Measurements from ENCODE around the gene PGM2L1. TPM values are rescaled to one million over a fixed set of nuclear protein-coding genes. Genes with fewer than 3 reads are reported as not detected.

Gene PGM2L1
- total RNA-seq, 1 donor: 7.2 TPM

GRCh38 chr11:74341921-74342320, 56.3 kb downstream of the PGM2L1 start:
- no peaks in the 10 kb centered on the region for H3K4me1 ChIP-seq (ENCODE audit: insufficient read depth, low read length)
- peak overlapping the region; percentile 60 for H2AFZ ChIP-seq (ENCODE audit: low read length)
- no peak overlapping the region for H3K27ac ChIP-seq (ENCODE audit: low read depth, low read length)
- H3K4me2 ChIP-seq (ENCODE audit: insufficient read depth, low read length): no peak overlapping the region
- no peaks in the 10 kb centered on the region for H3K9me3 ChIP-seq (ENCODE audit: low read depth, low read length)
- no peaks in the 10 kb centered on the region for H3K79me2 ChIP-seq (ENCODE audit: insufficient read depth, low read length)
- H3K4me3 ChIP-seq (ENCODE audit: insufficient read depth, low read length): no peak overlapping the region
- no peak for TF ChIP-seq CTCF (IDR thresholded peaks at IDR 0.05; ENCODE audit: extremely low read depth, low read depth, low read length)
- H3K36me3 ChIP-seq (ENCODE audit: insufficient read depth, low read length): peaks cover 2% of the 10 kb centered on the region
- no peaks in the 10 kb centered on the region for H4K20me1 ChIP-seq (ENCODE audit: insufficient read depth, low read length)
- DNase-seq (ENCODE audit: insufficient read length, low spot score, missing footprints): no peak
- H3K27me3 ChIP-seq (ENCODE audit: insufficient read depth, low read length): no peaks in the 10 kb centered on the region

DNA sequence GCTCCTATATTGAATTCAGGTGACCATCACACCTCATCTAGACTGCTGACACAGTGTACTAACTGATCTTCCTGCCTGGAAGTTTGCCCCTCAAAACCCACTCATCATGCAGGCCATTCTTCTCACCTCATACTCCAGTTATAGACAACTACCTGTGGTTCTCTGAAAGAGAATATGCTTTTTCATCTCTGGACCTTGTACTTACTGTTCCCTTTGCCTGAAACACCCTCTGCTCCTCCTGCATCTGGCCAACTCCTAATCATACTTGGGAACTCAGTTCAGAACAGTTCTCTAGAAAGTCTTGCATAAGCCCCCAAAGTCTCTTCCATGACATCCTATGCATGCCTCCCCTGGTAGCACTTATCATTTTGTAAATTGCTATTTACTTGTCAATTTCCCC, 58.6 kb downstream of the PGM2L1 start:
- no peaks in the 10 kb centered on the region for H3K27me3 ChIP-seq (ENCODE audit: insufficient read depth, low read length)
- H2AFZ ChIP-seq (ENCODE audit: low read length): no peak overlapping the region
- DNase-seq (ENCODE audit: insufficient read length, low spot score, missing footprints): no peak
- H3K4me3 ChIP-seq (ENCODE audit: insufficient read depth, low read length): no peak overlapping the region
- no peak overlapping the region for H3K27ac ChIP-seq (ENCODE audit: low read depth, low read length)
- H3K36me3 ChIP-seq (ENCODE audit: insufficient read depth, low read length): peaks cover 2% of the 10 kb centered on the region
- no peaks in the 10 kb centered on the region for H3K9me3 ChIP-seq (ENCODE audit: low read depth, low read length)
- H3K4me2 ChIP-seq (ENCODE audit: insufficient read depth, low read length): no peak overlapping the region
- TF ChIP-seq CTCF (IDR thresholded peaks at IDR 0.05; ENCODE audit: extremely low read depth, low read depth, low read length): no peak
- H4K20me1 ChIP-seq (ENCODE audit: insufficient read depth, low read length): no peaks in the 10 kb centered on the region
- no peaks in the 10 kb centered on the region for H3K79me2 ChIP-seq (ENCODE audit: insufficient read depth, low read length)
- no peaks in the 10 kb centered on the region for H3K4me1 ChIP-seq (ENCODE audit: insufficient read depth, low read length)

DNA sequence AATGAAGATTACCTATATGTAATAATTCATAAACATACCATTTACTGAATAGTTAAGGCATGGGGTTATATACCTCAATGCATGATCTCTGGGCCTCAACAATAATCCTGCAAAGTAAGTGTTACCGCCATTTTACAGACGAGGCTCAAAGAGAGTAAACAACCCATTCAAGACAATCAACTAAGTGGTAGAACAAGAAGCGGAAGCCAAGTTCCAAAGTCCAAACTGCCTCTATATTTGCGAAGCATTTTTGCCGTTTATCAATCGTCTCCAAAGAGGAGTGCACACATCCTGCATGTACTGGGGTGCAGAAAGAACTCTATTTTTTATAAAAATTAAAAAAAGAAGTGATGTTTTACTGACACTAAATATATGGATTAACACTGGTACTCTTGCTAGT, 59.3 kb downstream of the PGM2L1 start:
- H3K9me3 ChIP-seq (ENCODE audit: low read depth, low read length): no peaks in the 10 kb centered on the region
- H3K4me1 ChIP-seq (ENCODE audit: insufficient read depth, low read length): no peaks in the 10 kb centered on the region
- H3K4me3 ChIP-seq (ENCODE audit: insufficient read depth, low read length): no peak overlapping the region
- H4K20me1 ChIP-seq (ENCODE audit: insufficient read depth, low read length): no peaks in the 10 kb centered on the region
- H3K4me2 ChIP-seq (ENCODE audit: insufficient read depth, low read length): no peak overlapping the region
- H3K27me3 ChIP-seq (ENCODE audit: insufficient read depth, low read length): no peaks in the 10 kb centered on the region
- H3K36me3 ChIP-seq (ENCODE audit: insufficient read depth, low read length): peaks cover 2% of the 10 kb centered on the region
- no peaks in the 10 kb centered on the region for H3K79me2 ChIP-seq (ENCODE audit: insufficient read depth, low read length)
- no peak overlapping the region for H2AFZ ChIP-seq (ENCODE audit: low read length)
- TF ChIP-seq CTCF (IDR thresholded peaks at IDR 0.05; ENCODE audit: extremely low read depth, low read depth, low read length): no peak
- DNase-seq (ENCODE audit: insufficient read length, low spot score, missing footprints): no peak
- H3K27ac ChIP-seq (ENCODE audit: low read depth, low read length): no peak overlapping the region

- no peak overlapping the region for H2AFZ ChIP-seq (ENCODE audit: low read length)
- H3K36me3 ChIP-seq (ENCODE audit: insufficient read depth, low read length): no peaks in the 10 kb centered on the region
- no peak for TF ChIP-seq CTCF (IDR thresholded peaks at IDR 0.05; ENCODE audit: extremely low read depth, low read depth, low read length)
- H3K27me3 ChIP-seq (ENCODE audit: insufficient read depth, low read length): no peaks in the 10 kb centered on the region
- no peak overlapping the region for H3K4me3 ChIP-seq (ENCODE audit: insufficient read depth, low read length)
- H4K20me1 ChIP-seq (ENCODE audit: insufficient read depth, low read length): no peaks in the 10 kb centered on the region
- no peaks in the 10 kb centered on the region for H3K79me2 ChIP-seq (ENCODE audit: insufficient read depth, low read length)
- H3K4me2 ChIP-seq (ENCODE audit: insufficient read depth, low read length): no peak overlapping the region
- peaks cover 9% of the 10 kb centered on the region for H3K4me1 ChIP-seq (ENCODE audit: insufficient read depth, low read length)
- H3K9me3 ChIP-seq (ENCODE audit: low read depth, low read length): no peaks in the 10 kb centered on the region
- DNase-seq (ENCODE audit: insufficient read length, low spot score, missing footprints): no peak
- no peak overlapping the region for H3K27ac ChIP-seq (ENCODE audit: low read depth, low read length)
These were observed 65.0 kb downstream of the PGM2L1 start for GRCh38 chr11:74333193-74333592.
